ENCODE measurements around the gene EED.

The EED gene

DNA sequence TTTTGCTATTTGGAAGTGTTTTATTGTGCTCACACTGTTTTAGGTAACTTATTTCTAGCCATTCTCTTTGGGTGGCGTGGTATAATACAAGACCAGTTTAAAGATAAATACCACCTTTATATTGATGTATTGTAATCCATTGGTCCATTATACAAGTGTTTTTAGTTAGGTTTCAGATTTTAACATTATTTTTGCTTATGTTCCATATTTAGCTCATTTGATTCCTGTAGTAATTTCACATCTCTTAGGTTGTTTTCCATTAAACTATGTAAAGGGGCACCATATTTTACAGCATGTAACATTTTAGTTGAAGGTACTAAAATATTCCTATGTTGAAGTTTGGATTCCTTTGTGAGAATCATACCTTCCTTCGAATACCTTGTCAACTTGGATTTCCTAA, 20.1 kb downstream of the EED start:
- no peak for TF ChIP-seq ZNF274 (IDR thresholded peaks at IDR 0.05; ENCODE audit: low read depth, low read length)
- no peak for TF ChIP-seq YY1 (IDR thresholded peaks at IDR 0.05; ENCODE audit: insufficient read depth, insufficient read length)
- no peak for TF ChIP-seq SUZ12 (IDR thresholded peaks at IDR 0.05; ENCODE audit: extremely low read depth, insufficient read depth, insufficient read length)
- Histone ChIP-seq H3K4me1 (ENCODE audit: insufficient read depth, insufficient read length) (no peaks in the 10 kb centered on the region), H3K36me3 (ENCODE audit: insufficient read depth, insufficient read length, low read length) (peaks cover 39% of the 10 kb centered on the region), H3K4me3 (ENCODE audit: insufficient read length, low read depth) (no peak overlapping the region), H3K27me3 (ENCODE audit: insufficient read depth, insufficient read length) (no peaks in the 10 kb centered on the region), H3K9ac (ENCODE audit: insufficient read length, low read depth) (no peak overlapping the region), H3K9me3 (ENCODE audit: insufficient read depth, low read length) (no peaks in the 10 kb centered on the region)
- DNase-seq (ENCODE audit: low read depth, low spot score) = no peak

DNA sequence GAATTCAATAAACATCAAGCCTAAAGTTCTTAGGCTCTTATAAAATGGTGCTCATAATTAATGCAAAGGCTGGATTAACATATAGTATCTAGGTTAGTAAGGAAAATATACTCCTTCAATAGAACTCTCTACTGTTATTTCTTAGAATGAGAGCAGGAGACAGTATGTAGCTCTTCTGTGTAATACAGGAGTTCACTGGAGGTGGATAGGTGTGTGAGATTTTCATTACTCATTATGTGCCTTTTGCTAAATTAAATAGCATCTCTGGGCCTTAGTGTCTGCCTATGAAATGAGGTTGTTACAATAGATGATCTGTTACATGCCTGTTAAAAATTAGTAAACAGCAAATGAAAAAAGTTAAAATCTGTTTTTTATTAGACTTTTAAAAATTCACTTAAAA, 20.6 kb downstream of the EED start:
- H3K9me3 ChIP-seq (ENCODE audit: insufficient read depth, low read length) = no peaks in the 10 kb centered on the region
- no peak overlapping the region for H3K9ac ChIP-seq (ENCODE audit: insufficient read length, low read depth)
- no peak overlapping the region for H3K4me3 ChIP-seq (ENCODE audit: insufficient read length, low read depth)
- H3K27me3 ChIP-seq (ENCODE audit: insufficient read depth, insufficient read length) = no peaks in the 10 kb centered on the region
- DNase-seq (ENCODE audit: low read depth, low spot score) = no peak
- H3K36me3 ChIP-seq (ENCODE audit: insufficient read depth, insufficient read length, low read length) = peaks cover 44% of the 10 kb centered on the region
- no peaks in the 10 kb centered on the region for H3K4me1 ChIP-seq (ENCODE audit: insufficient read depth, insufficient read length)
- TF ChIP-seq SUZ12 (IDR thresholded peaks at IDR 0.05; ENCODE audit: extremely low read depth, insufficient read depth, insufficient read length) (no peak), YY1 (IDR thresholded peaks at IDR 0.05; ENCODE audit: insufficient read depth, insufficient read length) (no peak), ZNF274 (IDR thresholded peaks at IDR 0.05; ENCODE audit: low read depth, low read length) (no peak)

DNA sequence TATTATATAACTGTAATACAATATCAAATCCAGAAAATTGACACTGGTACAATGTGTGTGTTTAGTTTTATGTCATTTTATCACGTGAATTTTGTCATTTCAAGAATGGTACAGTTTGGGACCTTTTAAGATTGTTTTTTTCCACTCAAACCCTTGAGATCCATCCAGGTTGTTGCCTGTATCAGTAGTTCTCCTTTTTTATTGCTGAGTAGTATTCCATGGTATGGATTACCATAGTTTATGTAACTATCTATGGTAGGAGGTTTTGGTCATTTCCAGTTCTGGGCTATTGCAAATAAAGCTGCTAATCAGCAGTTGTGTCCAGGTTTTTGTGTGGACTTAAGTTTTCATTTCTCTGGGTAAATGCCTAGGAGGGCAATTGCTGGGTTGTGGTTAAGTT, 25.1 kb downstream of the EED start:
- H3K4me1 ChIP-seq (ENCODE audit: insufficient read depth, insufficient read length) = no peaks in the 10 kb centered on the region
- DNase-seq (ENCODE audit: low read depth, low spot score) = no peak
- H3K9ac ChIP-seq (ENCODE audit: insufficient read length, low read depth) = no peak overlapping the region
- TF ChIP-seq ZNF274 (IDR thresholded peaks at IDR 0.05; ENCODE audit: low read depth, low read length) (no peak), YY1 (IDR thresholded peaks at IDR 0.05; ENCODE audit: insufficient read depth, insufficient read length) (no peak), SUZ12 (IDR thresholded peaks at IDR 0.05; ENCODE audit: extremely low read depth, insufficient read depth, insufficient read length) (no peak)
- peaks cover 23% of the 10 kb centered on the region for H3K36me3 ChIP-seq (ENCODE audit: insufficient read depth, insufficient read length, low read length)
- no peak overlapping the region for H3K4me3 ChIP-seq (ENCODE audit: insufficient read length, low read depth)
- H3K27me3 ChIP-seq (ENCODE audit: insufficient read depth, insufficient read length) = no peaks in the 10 kb centered on the region
- no peaks in the 10 kb centered on the region for H3K9me3 ChIP-seq (ENCODE audit: insufficient read depth, low read length)

DNA sequence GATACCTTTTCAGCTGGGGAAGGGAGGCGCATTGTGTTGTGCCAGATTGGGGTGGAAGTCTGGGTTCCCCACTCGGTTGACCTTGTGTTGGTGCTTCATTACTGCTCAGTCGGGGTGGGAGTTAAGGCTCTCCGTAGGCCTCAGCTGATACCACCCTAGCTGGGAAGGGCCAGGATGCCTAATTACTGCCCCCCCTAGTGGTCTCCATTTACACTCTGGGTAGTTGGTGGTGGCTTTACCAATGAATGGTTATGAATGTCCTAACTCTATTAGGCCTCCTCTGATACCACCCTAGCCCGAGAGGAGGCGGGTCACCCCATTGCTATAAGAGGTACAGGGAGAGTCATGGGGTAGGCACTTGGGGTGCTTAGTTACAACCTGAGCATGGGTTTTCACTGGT, 29.9 kb downstream of the EED start:
- Histone ChIP-seq H3K9me3 (ENCODE audit: insufficient read depth, low read length) (no peaks in the 10 kb centered on the region), H3K27me3 (ENCODE audit: insufficient read depth, insufficient read length) (no peaks in the 10 kb centered on the region), H3K4me3 (ENCODE audit: insufficient read length, low read depth) (no peak overlapping the region), H3K36me3 (ENCODE audit: insufficient read depth, insufficient read length, low read length) (peaks cover 48% of the 10 kb centered on the region), H3K4me1 (ENCODE audit: insufficient read depth, insufficient read length) (no peaks in the 10 kb centered on the region), H3K9ac (ENCODE audit: insufficient read length, low read depth) (no peak overlapping the region)
- no peak for TF ChIP-seq YY1 (IDR thresholded peaks at IDR 0.05; ENCODE audit: insufficient read depth, insufficient read length)
- TF ChIP-seq SUZ12 (IDR thresholded peaks at IDR 0.05; ENCODE audit: extremely low read depth, insufficient read depth, insufficient read length) = no peak
- TF ChIP-seq ZNF274 (IDR thresholded peaks at IDR 0.05; ENCODE audit: low read depth, low read length) = no peak
- DNase-seq (ENCODE audit: low read depth, low spot score) = no peak

DNA sequence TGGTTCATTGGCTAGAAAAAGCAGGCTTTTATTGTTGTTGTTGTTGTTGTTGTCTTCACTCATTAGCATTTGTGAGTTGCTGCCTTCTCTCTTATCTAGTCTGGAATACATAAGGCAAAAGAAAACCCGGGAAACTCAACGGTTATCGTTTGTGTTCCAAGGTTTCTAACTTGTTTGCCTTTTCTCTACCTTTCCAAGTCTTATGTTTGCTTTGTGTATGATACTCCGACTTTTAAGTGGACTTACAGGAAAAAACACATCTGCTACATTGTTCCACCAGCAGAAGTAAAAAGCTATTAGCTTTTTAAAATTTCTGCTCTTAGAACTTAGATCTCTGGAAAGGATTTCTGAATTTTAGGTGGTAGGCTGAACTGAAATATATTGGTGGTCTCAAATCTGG, 30.4 kb downstream of the EED start:
- TF ChIP-seq ZNF274 (IDR thresholded peaks at IDR 0.05; ENCODE audit: low read depth, low read length) = no peak
- TF ChIP-seq SUZ12 (IDR thresholded peaks at IDR 0.05; ENCODE audit: extremely low read depth, insufficient read depth, insufficient read length) = no peak
- TF ChIP-seq YY1 (IDR thresholded peaks at IDR 0.05; ENCODE audit: insufficient read depth, insufficient read length) = no peak
- no peak for DNase-seq (ENCODE audit: low read depth, low spot score)
- no peaks in the 10 kb centered on the region for H3K27me3 ChIP-seq (ENCODE audit: insufficient read depth, insufficient read length)
- no peaks in the 10 kb centered on the region for H3K9me3 ChIP-seq (ENCODE audit: insufficient read depth, low read length)
- no peak overlapping the region for H3K9ac ChIP-seq (ENCODE audit: insufficient read length, low read depth)
- no peaks in the 10 kb centered on the region for H3K4me1 ChIP-seq (ENCODE audit: insufficient read depth, insufficient read length)
- peaks cover 50% of the 10 kb centered on the region for H3K36me3 ChIP-seq (ENCODE audit: insufficient read depth, insufficient read length, low read length)
- no peak overlapping the region for H3K4me3 ChIP-seq (ENCODE audit: insufficient read length, low read depth)

DNA sequence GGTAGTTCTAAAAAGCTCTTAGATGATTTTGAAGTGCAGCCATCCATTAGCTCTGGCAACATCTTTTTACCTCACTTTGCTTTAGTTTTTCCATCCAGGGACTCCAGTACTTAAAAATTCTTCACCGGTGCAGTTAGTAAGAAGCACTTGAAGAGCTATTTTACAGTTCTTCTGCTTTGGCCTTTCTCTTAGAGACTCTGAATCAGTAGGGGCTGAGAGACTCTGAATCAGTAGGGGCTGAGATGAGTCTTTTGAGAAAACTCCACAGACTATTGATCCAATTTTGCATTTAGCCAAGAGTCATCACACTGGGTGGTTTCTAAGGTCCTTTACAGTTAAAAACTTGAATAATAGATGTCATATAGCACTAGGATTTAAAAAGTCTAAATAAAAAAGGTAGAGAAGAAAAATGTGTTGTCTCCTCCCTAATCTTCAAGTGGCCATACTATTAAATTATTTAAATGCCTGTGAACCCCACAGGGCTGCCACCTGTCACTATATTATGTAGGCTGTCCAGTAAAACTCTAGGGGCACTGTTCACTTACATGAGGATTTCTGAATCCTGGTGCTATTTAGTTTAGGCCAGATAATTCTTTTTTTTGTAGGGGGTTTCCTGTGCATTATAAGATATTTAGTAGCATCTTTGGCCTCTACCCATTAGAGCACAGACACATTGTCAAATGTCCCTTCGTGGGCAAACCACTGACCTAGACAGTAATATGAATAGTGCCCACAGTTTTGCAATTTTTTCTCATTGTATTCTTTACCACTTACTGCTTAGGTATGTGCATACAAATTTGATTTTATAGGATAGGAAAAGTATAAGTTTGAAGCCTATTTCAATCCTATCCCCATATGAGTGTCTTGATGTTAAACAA, 31.2 kb downstream of the EED start:
- Histone ChIP-seq H3K36me3 (ENCODE audit: insufficient read depth, insufficient read length, low read length) (peaks cover 49% of the 10 kb centered on the region), H3K4me3 (ENCODE audit: insufficient read length, low read depth) (no peak overlapping the region), H3K9ac (ENCODE audit: insufficient read length, low read depth) (no peak overlapping the region), H3K27me3 (ENCODE audit: insufficient read depth, insufficient read length) (no peaks in the 10 kb centered on the region), H3K4me1 (ENCODE audit: insufficient read depth, insufficient read length) (no peaks in the 10 kb centered on the region), H3K9me3 (ENCODE audit: insufficient read depth, low read length) (no peaks in the 10 kb centered on the region)
- DNase-seq (ENCODE audit: low read depth, low spot score) = no peak
- no peak for TF ChIP-seq SUZ12 (IDR thresholded peaks at IDR 0.05; ENCODE audit: extremely low read depth, insufficient read depth, insufficient read length)
- TF ChIP-seq ZNF274 (IDR thresholded peaks at IDR 0.05; ENCODE audit: low read depth, low read length) = no peak
- no peak for TF ChIP-seq YY1 (IDR thresholded peaks at IDR 0.05; ENCODE audit: insufficient read depth, insufficient read length)

DNA sequence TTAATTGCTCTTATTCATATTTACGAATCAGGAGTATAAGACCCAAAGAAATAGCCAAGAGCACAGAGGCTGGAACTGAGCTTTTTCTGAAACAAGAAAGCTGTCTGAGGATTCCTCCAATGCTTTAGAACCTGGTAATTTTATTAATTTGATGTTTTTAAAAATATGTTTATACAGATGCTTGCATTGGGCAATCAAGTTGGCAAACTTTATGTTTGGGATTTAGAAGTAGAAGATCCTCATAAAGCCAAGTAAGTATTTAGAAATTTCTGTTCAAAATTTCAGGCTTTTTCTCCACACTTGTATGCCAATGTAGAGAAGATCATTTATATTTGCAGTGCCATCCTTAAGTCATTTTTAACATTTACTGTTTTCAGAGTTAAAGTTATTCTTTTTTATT, 33.2 kb downstream of the EED start:
- Histone ChIP-seq H3K36me3 (ENCODE audit: insufficient read depth, insufficient read length, low read length) (peaks cover 47% of the 10 kb centered on the region), H3K9ac (ENCODE audit: insufficient read length, low read depth) (no peak overlapping the region), H3K4me1 (ENCODE audit: insufficient read depth, insufficient read length) (no peaks in the 10 kb centered on the region), H3K27me3 (ENCODE audit: insufficient read depth, insufficient read length) (no peaks in the 10 kb centered on the region), H3K9me3 (ENCODE audit: insufficient read depth, low read length) (no peaks in the 10 kb centered on the region), H3K4me3 (ENCODE audit: insufficient read length, low read depth) (no peak overlapping the region)
- TF ChIP-seq YY1 (IDR thresholded peaks at IDR 0.05; ENCODE audit: insufficient read depth, insufficient read length) (no peak), ZNF274 (IDR thresholded peaks at IDR 0.05; ENCODE audit: low read depth, low read length) (no peak), SUZ12 (IDR thresholded peaks at IDR 0.05; ENCODE audit: extremely low read depth, insufficient read depth, insufficient read length) (no peak)
- no peak for DNase-seq (ENCODE audit: low read depth, low spot score)
